M059J (cell line): Measurements from ENCODE around the gene GCM1. TPM values are rescaled to one million over a fixed set of nuclear protein-coding genes. Genes with fewer than 3 reads are reported as not detected.
"Not testable (repeated sequence)": the region's sequence is repeated elsewhere in the genome, so short reads cannot be mapped to it uniquely, and the experiment has no call there.

Experiments
- DNase-seq: peaks from one replicate; pipeline ENCODE4 v3.0.0-alpha.2; 2012; ENCODE audit warnings: low read depth
- total RNA-seq: library from RNA; depleted of rRNA; stranded (reverse); fragments of >200 nt; shearing (Covaris generic); gene quantifications from 2 replicates; pipeline ENCODE4 v1.2.3, GENCODE V29; 2014; rRNA removed

Gene GCM1
- total RNA-seq: not detected in 2 replicates

GRCh38 chr6:53148684-53149083 is at the start of gene GCM1:
TSS of gene GCM1 (minus strand) at chr6:53148841. CDS start at chr6:53145632, 3,209 bp downstream.
- DNase-seq: no peak

GRCh38 chr6:53197553-53197952 is 48.9 kb upstream of the GCM1 start:
- DNase-seq: no peak

- DNase-seq: no peak
Measured at GRCh38 chr6:53195048-53195447, 46.4 kb upstream of the GCM1 start.

- DNase-seq: peak; percentile 37
Measured at GRCh38 chr6:53192682-53193188, 44.1 kb upstream of the GCM1 start.

- no peak for DNase-seq
Measured at GRCh38 chr6:53189554-53189953, 40.9 kb upstream of the GCM1 start.

- no peak for DNase-seq
Measured at GRCh38 chr6:53188833-53189232, 40.2 kb upstream of the GCM1 start.

- DNase-seq: no peak
Measured at GRCh38 chr6:53180678-53181077, 32.0 kb upstream of the GCM1 start.

- DNase-seq: no peak
Measured at GRCh38 chr6:53179961-53180651, 31.5 kb upstream of the GCM1 start.

GRCh38 chr6:53178837-53179432 is 30.3 kb upstream of the GCM1 start:
- peak; percentile 33 for DNase-seq

GRCh38 chr6:53175027-53175426 is 26.4 kb upstream of the GCM1 start:
- no peak for DNase-seq

- no peak for DNase-seq
Measured at GRCh38 chr6:53172468-53172803, 23.8 kb upstream of the GCM1 start.

- peak; percentile 71 for DNase-seq
Measured at GRCh38 chr6:53171605-53172467, 23.2 kb upstream of the GCM1 start.

- peak; percentile 79 for DNase-seq
Measured at GRCh38 chr6:53168516-53169267, 20.1 kb upstream of the GCM1 start.

- peak; percentile 54 for DNase-seq
Measured at GRCh38 chr6:53165293-53165692, 16.7 kb upstream of the GCM1 start.

- no peak for DNase-seq
Measured at GRCh38 chr6:53162606-53163005, 14.0 kb upstream of the GCM1 start.

- no peak for DNase-seq
Measured at GRCh38 chr6:53161481-53162009, 12.9 kb upstream of the GCM1 start.

GRCh38 chr6:53159558-53159957 is 10.9 kb upstream of the GCM1 start:
- DNase-seq: peak; percentile 32

GRCh38 chr6:53158076-53158475 is 9.4 kb upstream of the GCM1 start:
- not testable (repeated sequence) for DNase-seq

GRCh38 chr6:53155279-53155678 is 6.6 kb upstream of the GCM1 start:
- DNase-seq: not testable (repeated sequence)

GRCh38 chr6:53154794-53155193 is 6.2 kb upstream of the GCM1 start:
- DNase-seq: no peak

GRCh38 chr6:53154071-53154470 is 5.4 kb upstream of the GCM1 start:
- DNase-seq: no peak
